GM10248 (cell line): ENCODE results near the gene FRMD4B.

Experiments used
- CTCF ChIA-PET: fragments of 300-600 bp; sonication (Branson Sonifier 250); formaldehyde crosslinking; extraction: SDS; loops from one replicate; lab custom pipeline; 2021; ENCODE audit warnings: antibody characterized with exemption; lab: Yijun Ruan, JAX
- POLR2A ChIA-PET: fragments of 350-650 bp; sonication (Branson Sonifier 250); formaldehyde crosslinking; extraction: SDS; loops from one replicate; lab custom pipeline; 2020; ENCODE audit warnings: antibody characterized with exemption; lab: Yijun Ruan, JAX
- DNase-seq: peaks from one replicate; pipeline ENCODE4 v3.0.0; 2012; ENCODE audit errors: extremely low spot score
- CTCF ChIP-seq: IDR thresholded peaks from 2 replicates; pipeline ENCODE4 v1.5.1; 2012; ENCODE audit warnings: mild to moderate bottlenecking, low read depth; ENCODE audit errors: extremely low read depth, missing control alignments, control extremely low read depth

FRMD4B gene

GRCh38 chr3:69214241-69214640, 171.6 kb downstream of the FRMD4B start:
- ChIA-PET POLR2A (no interaction called here), CTCF (interaction anchor here (1.6 kb wide), 1 partner anchor 93 kb away, joined by 6 read pairs; no protein-coding TSS in a partner anchor)
- no peak for DNase-seq
- TF ChIP-seq CTCF, result no peak

- CTCF ChIA-PET, result interaction anchor here (0.8 to 1.4 kb wide), 4 partner anchors 11 to 111 kb away, joined by 3 to 4 read pairs (median 4); no protein-coding TSS in a partner anchor
- POLR2A ChIA-PET, result no interaction called here
- DNase-seq, result no peak
- no peak for TF ChIP-seq CTCF
These were observed 173.3 kb downstream of the FRMD4B start for GRCh38 chr3:69212411-69213160.

GRCh38 chr3:69210068-69210730, 175.7 kb downstream of the FRMD4B start:
- POLR2A ChIA-PET, result interaction anchor here (0.6 kb wide), 1 partner anchor 19 kb away, joined by 3 read pairs; no protein-coding TSS in a partner anchor
- CTCF ChIA-PET, result interaction anchor here (0.8 to 1.5 kb wide), 6 partner anchors 8 to 49 kb away, joined by 4 to 5 read pairs (median 4); no protein-coding TSS in a partner anchor
- no peak for DNase-seq
- no peak for TF ChIP-seq CTCF

- no peak for TF ChIP-seq CTCF
- DNase-seq, result no peak
- ChIA-PET POLR2A (no interaction called here), CTCF (interaction anchor here (0.8 to 1.5 kb wide), 6 partner anchors 9 to 48 kb away, joined by 4 to 5 read pairs (median 4); no protein-coding TSS in a partner anchor)
These were observed 176.5 kb downstream of the FRMD4B start for GRCh38 chr3:69209413-69209812.

GRCh38 chr3:69207031-69207430, 178.9 kb downstream of the FRMD4B start:
- ChIA-PET CTCF (interaction anchor here (0.9 to 1.1 kb wide), 3 partner anchors 8 to 45 kb away, joined by 3 read pairs; no protein-coding TSS in a partner anchor), POLR2A (interaction anchor here (0.5 kb wide), 1 partner anchor 1802 kb away, joined by 3 read pairs; no protein-coding TSS in a partner anchor)
- no peak for DNase-seq
- no peak for TF ChIP-seq CTCF

GRCh38 chr3:69205385-69205784, 180.5 kb downstream of the FRMD4B start:
- CTCF ChIA-PET, result no interaction called here
- no peak for DNase-seq
- TF ChIP-seq CTCF, result no peak
- POLR2A ChIA-PET, result no interaction called here
